ENCODE results near the gene RARRES1. TPM values are rescaled to one million over a fixed set of nuclear protein-coding genes. Genes with fewer than 3 reads are reported as not detected.

RARRES1 gene
- total RNA-seq, 6 donors from 2014 or later, result 7.0 to 44.6 (median 27.7) TPM

- Histone ChIP-seq H3K36me3 (peaks cover 0 to 23% (median 6%) of the 10 kb centered on the region in 4 donors), H3K4me1 (no peaks in the 10 kb centered on the region), H3K9me3 (no peaks in the 10 kb centered on the region), H3K27me3 (no peaks in the 10 kb centered on the region), H3K4me3 (no peak overlapping the region), H3K27ac (no peak overlapping the region)
- WGBS, 2 donors, result 91 to 93% methylated on average over 2 of the region's 2 CpGs
- ATAC-seq (ENCODE audit: low FRiP score in 2 of 2) (no peak), DNase-seq (no peak)
- TF ChIP-seq POLR2AphosphoS5 (IDR thresholded peaks at IDR 0.05) (no peak), EP300 (IDR thresholded peaks at IDR 0.05) (no peak), POLR2A (IDR thresholded peaks at IDR 0.05) (no peak)
- TF ChIP-seq, protein P1, sequence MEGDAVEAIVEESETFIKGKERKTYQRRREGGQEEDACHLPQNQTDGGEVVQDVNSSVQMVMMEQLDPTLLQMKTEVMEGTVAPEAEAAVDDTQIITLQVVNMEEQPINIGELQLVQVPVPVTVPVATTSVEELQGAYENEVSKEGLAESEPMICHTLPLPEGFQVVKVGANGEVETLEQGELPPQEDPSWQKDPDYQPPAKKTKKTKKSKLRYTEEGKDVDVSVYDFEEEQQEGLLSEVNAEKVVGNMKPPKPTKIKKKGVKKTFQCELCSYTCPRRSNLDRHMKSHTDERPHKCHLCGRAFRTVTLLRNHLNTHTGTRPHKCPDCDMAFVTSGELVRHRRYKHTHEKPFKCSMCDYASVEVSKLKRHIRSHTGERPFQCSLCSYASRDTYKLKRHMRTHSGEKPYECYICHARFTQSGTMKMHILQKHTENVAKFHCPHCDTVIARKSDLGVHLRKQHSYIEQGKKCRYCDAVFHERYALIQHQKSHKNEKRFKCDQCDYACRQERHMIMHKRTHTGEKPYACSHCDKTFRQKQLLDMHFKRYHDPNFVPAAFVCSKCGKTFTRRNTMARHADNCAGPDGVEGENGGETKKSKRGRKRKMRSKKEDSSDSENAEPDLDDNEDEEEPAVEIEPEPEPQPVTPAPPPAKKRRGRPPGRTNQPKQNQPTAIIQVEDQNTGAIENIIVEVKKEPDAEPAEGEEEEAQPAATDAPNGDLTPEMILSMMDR (IDR thresholded peaks at IDR 0.05), result no peak
Observed at GRCh38 chr3:158685159-158685558, 47.1 kb downstream of the RARRES1 start.

- no peaks in the 10 kb centered on the region for H3K4me1 ChIP-seq
- no peak for DNase-seq
- no peaks in the 10 kb centered on the region for H3K9me3 ChIP-seq
- no peak for TF ChIP-seq EP300 (IDR thresholded peaks at IDR 0.05)
- H3K27me3 ChIP-seq, result no peaks in the 10 kb centered on the region
- ATAC-seq (ENCODE audit: low FRiP score in 2 of 2), result peak in 1 of 2 donors; percentile 53
- H3K27ac ChIP-seq, result no peak overlapping the region
- no peak overlapping the region for H3K4me3 ChIP-seq
- WGBS, 2 donors, result 92 to 96% methylated on average over 5 of the region's 5 CpGs
- H3K36me3 ChIP-seq, result peaks cover 0 to 20% (median 5%) of the 10 kb centered on the region in 4 donors
Observed at GRCh38 chr3:158683230-158683962, 48.9 kb downstream of the RARRES1 start.

DNA sequence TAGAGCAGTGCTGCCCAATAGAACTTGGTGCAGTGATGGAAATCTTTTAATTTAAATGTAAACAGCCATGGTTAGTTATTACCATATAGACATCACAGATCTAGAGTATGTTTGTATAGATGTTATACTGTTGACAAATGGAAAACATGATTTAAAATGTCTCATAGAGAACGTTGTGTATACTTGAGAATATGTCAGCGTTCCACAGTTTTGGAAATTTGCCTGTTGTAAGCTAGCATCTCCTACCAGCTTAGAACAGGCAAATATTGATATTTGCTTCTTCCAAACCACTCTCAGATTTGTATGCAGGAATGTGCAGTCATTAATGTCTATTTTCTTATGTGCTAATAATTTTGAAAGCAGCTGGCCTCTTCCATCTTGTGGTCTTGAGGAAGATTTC, 51.4 kb downstream of the RARRES1 start:
- Histone ChIP-seq H3K36me3 (peaks cover 0 to 19% (median 4%) of the 10 kb centered on the region in 4 donors), H3K27ac (no peak overlapping the region), H3K4me1 (no peaks in the 10 kb centered on the region), H3K4me3 (no peak overlapping the region), H3K9me3 (no peaks in the 10 kb centered on the region), H3K27me3 (no peaks in the 10 kb centered on the region)
- WGBS, 2 donors, result 75 to 80% methylated on average over 2 of the region's 2 CpGs
- no peak for TF ChIP-seq EP300 (IDR thresholded peaks at IDR 0.05)
- no peak for TF ChIP-seq POLR2AphosphoS5 (IDR thresholded peaks at IDR 0.05)
- TF ChIP-seq, protein P1 (IDR thresholded peaks at IDR 0.05), result no peak
- TF ChIP-seq POLR2A (IDR thresholded peaks at IDR 0.05), result no peak
- DNase-seq (no peak), ATAC-seq (ENCODE audit: low FRiP score in 2 of 2) (no peak)

- TF ChIP-seq EP300 (IDR thresholded peaks at IDR 0.05) (no peak), POLR2A (IDR thresholded peaks at IDR 0.05) (no peak), POLR2AphosphoS5 (IDR thresholded peaks at IDR 0.05) (no peak)
- TF ChIP-seq, protein P1 (IDR thresholded peaks at IDR 0.05), result no peak
- DNase-seq (no peak), ATAC-seq (ENCODE audit: low FRiP score in 2 of 2) (no peak)
- WGBS, 2 donors, result 56 to 73% methylated on average over 1 of the region's 1 CpG
- Histone ChIP-seq H3K27ac (no peak overlapping the region), H3K4me3 (no peak overlapping the region), H3K4me1 (no peaks in the 10 kb centered on the region), H3K36me3 (peaks cover 0 to 12% (median 3%) of the 10 kb centered on the region in 4 donors), H3K9me3 (no peaks in the 10 kb centered on the region), H3K27me3 (no peaks in the 10 kb centered on the region)
Observed at GRCh38 chr3:158679547-158680000, 52.7 kb downstream of the RARRES1 start.

GRCh38 chr3:158678687-158679086, 53.6 kb downstream of the RARRES1 start:
- TF ChIP-seq, protein P1 (IDR thresholded peaks at IDR 0.05), result no peak
- TF ChIP-seq POLR2A (IDR thresholded peaks at IDR 0.05) (no peak), EP300 (IDR thresholded peaks at IDR 0.05) (no peak), POLR2AphosphoS5 (IDR thresholded peaks at IDR 0.05) (no peak)
- ATAC-seq (ENCODE audit: low FRiP score in 2 of 2), result no peak
- WGBS, 2 donors, result 86 to 90% methylated on average over 2 of the region's 2 CpGs

More at GRCh38 chr3:158678687-158679086, 53.6 kb downstream of the RARRES1 start:
- H3K36me3 ChIP-seq, result peaks cover 0 to 9% (median 1%) of the 10 kb centered on the region in 4 donors
- H3K9me3 ChIP-seq, result no peaks in the 10 kb centered on the region
- no peak overlapping the region for H3K4me3 ChIP-seq
- H3K27ac ChIP-seq, result no peak overlapping the region
- no peaks in the 10 kb centered on the region for H3K27me3 ChIP-seq
- H3K4me1 ChIP-seq, result no peaks in the 10 kb centered on the region
- no peak for DNase-seq
